ENCODE data around the gene RGS19.

DNA sequence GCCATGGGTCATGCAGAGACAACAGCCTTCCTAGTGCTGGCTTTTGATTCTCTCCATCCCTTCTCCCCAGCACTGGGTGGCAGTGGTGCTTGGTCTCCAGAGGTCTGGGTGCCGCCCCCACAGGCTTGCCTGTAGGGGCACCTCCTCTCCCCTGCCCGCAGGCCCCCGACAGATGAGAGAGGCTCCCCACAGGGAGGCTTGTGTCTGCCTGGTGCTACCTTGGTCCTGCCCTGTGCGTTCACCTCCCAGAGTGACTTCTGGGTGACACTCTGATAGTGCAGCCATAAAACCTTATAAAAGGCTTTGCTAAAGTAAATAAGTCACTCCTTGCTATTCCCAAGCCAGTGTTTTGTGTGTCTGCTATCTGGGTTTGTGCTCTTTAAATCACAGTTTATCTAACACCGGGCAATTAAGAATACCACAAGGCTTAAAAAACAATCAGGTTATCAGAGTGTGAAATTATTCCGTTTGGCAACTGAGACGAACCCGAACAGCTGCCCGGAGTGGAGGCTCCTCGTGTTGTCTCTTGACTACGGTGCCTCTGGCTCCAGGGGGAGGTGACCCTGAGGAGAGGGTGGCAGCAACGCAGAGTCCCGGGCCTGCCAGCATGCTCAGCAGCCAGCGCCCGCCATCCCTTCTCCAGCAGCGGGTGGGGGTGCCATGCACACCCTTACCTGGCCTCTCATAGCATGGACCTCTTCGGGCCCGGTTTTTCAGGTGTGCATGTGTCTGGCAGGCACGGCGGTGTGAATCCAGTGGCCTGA, 48.8 kb downstream of the RGS19 start:
- TF ChIP-seq, protein P1, sequence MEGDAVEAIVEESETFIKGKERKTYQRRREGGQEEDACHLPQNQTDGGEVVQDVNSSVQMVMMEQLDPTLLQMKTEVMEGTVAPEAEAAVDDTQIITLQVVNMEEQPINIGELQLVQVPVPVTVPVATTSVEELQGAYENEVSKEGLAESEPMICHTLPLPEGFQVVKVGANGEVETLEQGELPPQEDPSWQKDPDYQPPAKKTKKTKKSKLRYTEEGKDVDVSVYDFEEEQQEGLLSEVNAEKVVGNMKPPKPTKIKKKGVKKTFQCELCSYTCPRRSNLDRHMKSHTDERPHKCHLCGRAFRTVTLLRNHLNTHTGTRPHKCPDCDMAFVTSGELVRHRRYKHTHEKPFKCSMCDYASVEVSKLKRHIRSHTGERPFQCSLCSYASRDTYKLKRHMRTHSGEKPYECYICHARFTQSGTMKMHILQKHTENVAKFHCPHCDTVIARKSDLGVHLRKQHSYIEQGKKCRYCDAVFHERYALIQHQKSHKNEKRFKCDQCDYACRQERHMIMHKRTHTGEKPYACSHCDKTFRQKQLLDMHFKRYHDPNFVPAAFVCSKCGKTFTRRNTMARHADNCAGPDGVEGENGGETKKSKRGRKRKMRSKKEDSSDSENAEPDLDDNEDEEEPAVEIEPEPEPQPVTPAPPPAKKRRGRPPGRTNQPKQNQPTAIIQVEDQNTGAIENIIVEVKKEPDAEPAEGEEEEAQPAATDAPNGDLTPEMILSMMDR (IDR thresholded peaks at IDR 0.05), result no peak
- no peak for TF ChIP-seq ZFX (IDR thresholded peaks at IDR 0.05; ENCODE audit: borderline replicate concordance)
